AG04449 (cell line): ENCODE results near the gene RETN.

Experiments
- CTCF ChIA-PET: fragments of 350-600 bp; formaldehyde crosslinking; extraction: SDS; loops from one replicate; lab custom pipeline; 2021; ENCODE audit warnings: antibody characterized with exemption; lab: Yijun Ruan, JAX
- POLR2A ChIA-PET: fragments of 400-600, 350-600 bp; formaldehyde crosslinking; extraction: SDS; loops from one replicate; lab custom pipeline; 2020; ENCODE audit warnings: antibody characterized with exemption, inconsistent platforms; lab: Yijun Ruan, JAX
- DNase-seq: peaks from one replicate; pipeline ENCODE4 v3.0.0-alpha.2; 2010; ENCODE audit warnings: low read depth, low spot score
- H3K4me3 ChIP-seq: 2 replicates; pipeline ENCODE4 v1.5.1; 2011; ENCODE audit warnings: low read depth, mild to moderate bottlenecking, control low read depth, low read length
- CTCF ChIP-seq: IDR thresholded peaks from one replicate; pipeline ENCODE4 v1.5.1; 2011; ENCODE audit warnings: mild to moderate bottlenecking, moderate library complexity, low read length, control low read depth, inconsistent platforms; ENCODE audit not compliant: insufficient read depth; ENCODE audit errors: missing control alignments

Gene RETN

GRCh38 chr19:7623725-7624603 lies 44.9 kb upstream of the RETN start:
- DNase-seq: no peak
- CTCF ChIA-PET: interaction anchor here (1.1 to 1.5 kb wide), 2 partner anchors 28 kb away, joined by 3 to 5 read pairs; no protein-coding TSS in a partner anchor

GRCh38 chr19:7624810-7625209 lies 44.0 kb upstream of the RETN start:
- no peak overlapping the region for H3K4me3 ChIP-seq
- DNase-seq: no peak
- POLR2A ChIA-PET: no interaction called here
- CTCF ChIA-PET: interaction anchor here (1.5 kb wide), 1 partner anchor 28 kb away, joined by 5 read pairs; no protein-coding TSS in a partner anchor
- TF ChIP-seq CTCF: no peak

More at GRCh38 chr19:7623725-7624603, 44.9 kb upstream of the RETN start:
- no peak overlapping the region for H3K4me3 ChIP-seq
- TF ChIP-seq CTCF: no peak
- POLR2A ChIA-PET: no interaction called here

- no peak for DNase-seq
- no peak overlapping the region for H3K4me3 ChIP-seq
- ChIA-PET POLR2A (no interaction called here), CTCF (interaction anchor here (2.0 kb wide), 1 partner anchor 55 kb away, joined by 5 read pairs; the partner anchor contains the start of gene TRAPPC5)
- no peak for TF ChIP-seq CTCF
Measured at GRCh38 chr19:7625763-7626372, 43.0 kb upstream of the RETN start.

GRCh38 chr19:7627166-7627565 lies 41.7 kb upstream of the RETN start:
- ChIA-PET POLR2A (no interaction called here), CTCF (interaction anchor here (2.0 kb wide), 1 partner anchor 54 kb away, joined by 5 read pairs; the partner anchor contains the start of gene TRAPPC5)
- H3K4me3 ChIP-seq: no peak overlapping the region
- TF ChIP-seq CTCF: no peak
- no peak for DNase-seq

DNA sequence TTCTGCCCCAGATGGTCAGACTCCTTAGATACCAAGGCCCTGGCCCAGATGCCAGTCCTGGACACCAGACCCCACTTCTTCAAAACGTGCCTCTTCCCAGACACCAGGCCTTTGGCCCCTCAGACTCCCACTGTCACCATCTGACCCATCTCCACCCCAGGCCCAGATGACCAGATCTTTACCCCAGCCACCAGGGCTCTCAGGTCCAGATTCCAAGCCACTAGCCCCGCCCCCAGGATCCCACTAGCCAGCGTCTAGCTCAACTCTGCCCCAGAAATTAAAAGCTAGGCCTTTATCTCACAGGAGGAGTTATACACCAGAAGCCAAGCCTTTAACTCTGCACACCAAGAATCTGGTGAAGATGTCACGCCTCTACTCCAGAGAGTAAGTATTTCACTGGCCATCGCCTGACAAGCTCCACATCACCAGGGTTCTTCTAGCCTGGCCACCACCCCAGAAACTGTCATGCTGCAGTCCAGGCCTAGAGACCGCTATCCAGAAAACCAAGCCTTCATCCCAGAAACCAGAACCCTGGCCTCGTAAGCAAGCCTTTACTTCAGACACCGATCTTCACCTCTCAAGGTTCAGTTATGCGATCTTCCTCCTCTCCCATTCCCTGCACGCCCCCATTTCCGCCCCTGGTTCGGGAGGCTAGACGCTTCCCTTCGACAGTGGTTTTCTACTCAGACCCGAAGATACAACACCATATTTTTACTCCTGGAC lies 40.1 kb upstream of the RETN start:
- DNase-seq: no peak
- TF ChIP-seq CTCF: no peak
- ChIA-PET CTCF (interaction anchor here (3.6 kb wide), 1 partner anchor 24 kb away, joined by 18 read pairs; no protein-coding TSS in a partner anchor), POLR2A (interaction anchor here (1.0 kb wide), 1 partner anchor 432 kb away, joined by 3 read pairs; no protein-coding TSS in a partner anchor)
- H3K4me3 ChIP-seq: peak overlapping the region; percentile 99
